HG02870 (cell line): ENCODE measurements around the gene DACT1.
"Not testable (repeated sequence)": the region's sequence is repeated elsewhere in the genome, so short reads cannot be mapped to it uniquely, and the experiment has no call there.

Experiments
- ATAC-seq: cut with Tn5 transposase; IDR thresholded peaks from one replicate; pipeline ENCODE4 v1.9.1; 2021; ENCODE audit warnings: mild to moderate bottlenecking, moderate library complexity; ENCODE audit not compliant: unreplicated experiment

Gene DACT1

GRCh38 chr14:58637391-58638230, at the start of gene DACT1:
DACT1 (plus strand) TSS chr14:58637962; CDS start chr14:58638203, 241 bp downstream.
- peak; percentile 40 for ATAC-seq

DNA sequence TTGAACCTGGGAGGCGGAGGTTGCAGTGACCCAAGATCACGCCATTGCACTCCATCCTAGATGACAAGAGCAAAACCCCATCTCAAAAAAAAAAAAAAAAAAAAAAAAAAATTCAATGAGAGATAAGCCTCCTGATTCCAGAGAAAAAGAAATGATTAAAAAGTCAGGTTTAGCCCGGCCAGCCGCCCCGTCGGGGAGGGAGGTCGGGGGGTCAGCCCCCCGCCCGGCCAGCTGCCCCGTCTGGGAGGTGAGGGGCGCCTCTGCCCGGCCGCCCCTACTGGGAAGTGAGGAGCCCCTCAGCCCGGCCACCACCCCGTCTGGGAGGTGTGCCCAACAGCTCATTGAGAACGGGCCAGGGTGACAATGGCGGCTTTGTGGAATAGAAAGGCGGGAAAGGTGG, 49.4 kb upstream of the DACT1 start:
- ATAC-seq: not testable (repeated sequence)

DNA sequence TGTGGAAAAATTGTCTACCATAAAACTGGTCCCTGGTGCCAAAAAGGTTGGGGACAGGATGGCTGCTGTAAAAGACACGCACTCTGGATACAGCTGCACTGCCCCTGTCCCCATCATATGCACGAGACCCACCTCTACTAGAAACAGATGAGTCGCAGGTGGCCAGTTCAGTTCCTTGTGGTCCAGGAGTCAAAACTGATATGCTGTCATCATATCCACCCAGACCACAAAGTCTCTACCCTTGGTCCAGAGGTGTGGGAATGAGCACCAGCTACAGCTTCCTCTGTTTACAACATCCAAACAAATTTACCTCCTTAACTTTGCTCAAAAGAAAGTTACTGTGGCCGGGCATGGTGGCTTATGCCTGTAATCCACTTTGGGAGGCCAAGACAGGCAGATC, 43.8 kb upstream of the DACT1 start:
- ATAC-seq: no peak

DNA sequence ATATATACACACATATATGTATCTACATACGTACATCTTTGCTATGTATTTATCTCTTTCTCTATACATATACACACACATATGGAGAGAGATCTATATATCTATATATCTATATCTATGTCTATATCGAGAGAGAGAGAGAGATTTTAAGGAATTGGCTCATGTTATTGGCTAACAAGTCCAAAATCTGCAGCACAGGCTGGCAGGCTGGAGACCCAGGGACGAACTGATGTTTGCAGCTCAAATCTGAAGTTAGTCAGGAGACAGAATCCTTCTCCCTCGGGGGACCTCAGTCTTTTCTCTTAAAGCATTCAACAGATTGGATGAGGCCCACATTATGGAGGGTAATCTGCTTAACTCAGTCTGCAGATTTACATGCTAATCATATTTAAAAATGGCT, 40.7 kb upstream of the DACT1 start:
- ATAC-seq: no peak

- ATAC-seq: no peak
Observed at GRCh38 chr14:58598028-58598803, 39.5 kb upstream of the DACT1 start.

DNA sequence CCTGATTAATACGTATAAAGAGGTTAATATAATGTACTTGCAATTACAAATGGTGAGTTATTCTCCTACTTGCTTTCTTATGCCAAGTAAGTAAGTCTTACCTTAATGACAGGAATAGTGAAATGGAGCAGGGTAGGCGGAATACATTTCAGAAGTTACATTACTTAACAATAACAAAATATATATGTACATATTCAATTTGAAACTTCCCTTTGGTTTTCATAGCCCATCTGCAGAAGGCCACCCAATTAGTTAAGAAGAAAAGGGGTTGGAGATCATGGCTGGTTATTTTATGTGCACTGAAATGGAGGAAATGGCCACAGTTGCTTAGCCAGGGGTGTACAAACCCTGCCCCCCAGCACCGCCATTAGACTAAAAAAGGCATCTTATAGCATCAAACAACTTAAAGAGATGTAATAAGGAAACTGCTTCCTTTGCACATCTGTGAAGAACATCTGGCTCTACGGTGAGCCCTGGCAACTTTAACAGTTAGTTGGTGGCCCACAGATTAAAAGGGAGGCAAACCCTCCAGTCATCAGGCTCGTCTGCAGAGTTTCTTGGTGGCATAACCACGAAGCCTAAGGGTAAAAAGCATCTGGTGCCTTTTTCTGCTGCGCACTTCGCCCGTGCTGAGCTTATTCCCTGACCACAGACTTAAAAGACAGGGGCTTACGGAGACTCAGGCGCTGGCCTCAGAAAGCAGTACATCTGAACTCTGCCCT, 38.8 kb upstream of the DACT1 start:
- ATAC-seq: no peak

- no peak for ATAC-seq
Observed at GRCh38 chr14:58599707-58600106, 38.1 kb upstream of the DACT1 start.

DNA sequence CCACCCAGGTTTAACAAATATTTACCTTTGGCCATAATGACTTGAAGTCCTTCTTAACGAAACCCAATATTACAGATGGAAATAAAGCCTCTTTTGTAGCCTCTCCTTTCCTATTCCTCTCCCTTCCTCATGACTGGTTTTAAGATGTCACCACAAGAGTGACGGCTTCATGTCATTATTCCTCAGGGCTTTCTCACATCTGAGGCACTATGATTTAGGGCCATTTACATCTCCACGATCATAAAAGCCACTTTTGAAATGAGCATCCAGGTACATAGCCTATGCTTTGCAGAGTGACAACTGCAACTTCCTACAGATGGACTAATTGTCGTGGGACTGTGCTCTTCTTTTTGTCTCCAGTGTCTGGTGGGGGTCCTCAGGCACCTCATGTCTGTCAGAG, 32.3 kb upstream of the DACT1 start:
- no peak for ATAC-seq

DNA sequence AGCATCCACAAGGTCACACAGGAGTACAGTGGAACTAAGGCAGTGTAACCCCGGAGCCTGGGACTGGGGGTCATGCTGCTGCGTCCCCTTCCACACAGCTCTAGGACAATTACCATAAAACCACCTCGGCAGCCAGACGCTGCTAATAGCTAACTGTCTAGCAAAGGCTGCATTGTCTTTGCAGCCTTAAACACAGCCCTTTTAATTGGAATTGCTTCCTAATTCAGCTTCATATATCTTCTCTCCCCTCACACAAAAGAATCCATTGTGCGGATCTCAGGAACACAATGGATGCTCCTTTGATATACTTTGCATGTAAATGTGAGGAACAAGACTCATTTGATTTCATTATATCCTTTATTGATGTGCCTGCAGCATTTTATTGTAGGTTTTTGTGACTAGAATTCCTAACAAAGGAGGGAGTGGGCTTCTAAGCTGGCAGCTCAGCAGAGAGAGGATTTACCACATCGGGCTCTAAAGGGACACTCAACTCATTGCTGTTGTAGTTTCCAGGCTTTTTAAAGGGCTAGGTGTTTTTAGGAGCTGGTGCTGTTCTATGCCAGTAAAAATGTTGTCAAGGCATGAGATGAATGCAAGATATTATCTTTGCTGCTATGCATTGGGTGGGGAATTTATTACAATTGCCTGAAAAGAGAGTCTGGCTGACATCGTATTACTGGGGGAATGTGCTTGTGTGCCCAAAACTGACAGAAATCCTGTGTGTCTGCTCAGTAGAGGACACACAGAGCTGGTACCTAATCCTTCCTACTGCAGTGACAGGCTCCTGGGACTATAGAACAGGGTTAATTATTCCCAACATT, 30.4 kb upstream of the DACT1 start:
- no peak for ATAC-seq

DNA sequence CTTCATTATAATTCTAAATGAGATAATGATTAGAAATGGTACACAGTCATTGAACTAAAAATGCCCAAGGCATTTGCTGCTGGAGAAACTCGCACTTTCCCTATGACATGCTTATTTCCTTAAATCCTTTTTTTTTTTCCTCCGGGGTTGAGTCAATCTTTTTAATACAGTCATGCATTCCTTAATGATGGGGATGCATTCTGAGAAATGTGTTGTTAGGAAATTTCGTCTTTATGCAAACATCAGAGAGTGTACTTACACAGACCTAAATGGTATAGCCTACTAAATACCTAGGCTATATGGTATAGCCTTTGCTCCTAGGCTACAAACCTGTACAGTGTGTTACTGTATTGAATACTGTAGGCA, 29.8 kb upstream of the DACT1 start:
- no peak for ATAC-seq

DNA sequence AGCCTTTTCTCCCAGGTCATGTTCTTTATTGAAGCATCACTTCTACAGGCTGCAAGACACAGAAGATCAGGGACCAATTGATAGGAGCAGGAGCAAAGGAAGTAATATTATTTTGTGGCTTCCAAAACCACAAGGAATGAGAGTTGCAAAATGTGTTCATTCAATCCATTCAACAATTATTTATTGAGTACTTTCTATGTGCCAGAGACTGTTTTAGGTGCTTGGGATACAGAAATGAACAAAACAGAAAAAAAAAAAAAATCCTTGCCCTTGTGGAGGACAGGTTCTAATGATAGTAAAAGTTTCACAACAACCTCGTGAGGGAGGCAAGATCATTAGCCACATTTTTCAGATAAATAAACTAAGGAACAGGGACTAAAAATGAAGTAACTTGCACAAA, 20.1 kb upstream of the DACT1 start:
- no peak for ATAC-seq

DNA sequence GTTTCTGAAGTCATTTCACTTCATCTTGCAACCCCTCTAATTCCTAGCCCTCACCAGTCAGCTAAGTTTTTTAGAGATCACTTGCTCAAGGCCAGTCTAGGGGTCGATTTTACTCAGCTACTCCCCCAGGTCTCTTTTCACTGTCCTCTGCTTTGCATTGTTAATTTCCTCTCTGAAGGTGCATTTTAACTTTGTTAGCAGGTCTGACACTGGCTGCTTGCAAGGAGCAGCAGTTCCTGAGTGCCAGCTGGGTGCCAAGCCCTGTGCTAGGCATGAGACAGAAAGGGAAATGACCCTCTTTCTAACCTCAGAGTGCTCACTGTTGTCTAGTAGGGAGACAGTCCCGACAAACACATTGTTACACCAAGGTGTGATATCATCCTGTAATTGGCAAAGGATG, 17.8 kb upstream of the DACT1 start:
- no peak for ATAC-seq

DNA sequence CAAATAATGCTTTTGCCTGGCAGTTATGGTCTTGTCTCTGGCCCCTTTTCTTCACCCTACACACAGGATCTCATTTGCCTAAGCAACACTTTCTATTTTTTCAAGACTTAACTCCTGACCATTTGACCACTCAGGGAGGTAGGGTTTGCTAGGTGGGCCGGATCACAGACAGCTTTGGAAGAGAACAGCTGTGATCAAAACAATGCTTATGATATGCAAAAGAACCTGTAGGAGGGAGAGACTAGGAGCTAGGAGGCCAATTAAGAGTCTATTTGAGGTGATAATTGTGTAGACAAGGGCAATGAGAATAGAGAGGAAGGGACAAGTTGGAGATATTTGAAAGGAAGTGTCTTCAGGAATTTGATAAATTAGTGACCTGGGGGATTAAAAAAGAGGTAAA, 12.3 kb upstream of the DACT1 start:
- no peak for ATAC-seq

DNA sequence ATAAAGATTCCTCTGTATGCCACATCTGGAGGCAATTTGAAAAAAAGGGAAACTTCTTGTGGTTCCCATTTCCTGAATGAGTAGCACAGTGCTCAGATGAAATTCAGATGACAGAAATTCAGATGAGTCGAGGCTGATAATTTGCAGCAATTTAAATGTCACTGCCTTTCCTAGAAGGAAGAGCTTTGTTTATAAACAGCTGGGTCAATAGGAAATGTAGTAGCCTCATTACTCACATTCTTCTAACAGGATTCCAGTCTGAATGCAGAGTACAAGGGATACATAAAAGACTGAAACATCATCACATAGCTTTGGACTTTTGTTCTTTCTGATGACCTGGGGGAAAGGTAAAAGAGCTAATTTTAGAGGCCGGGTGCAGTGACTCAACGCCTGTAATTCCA, 11.3 kb upstream of the DACT1 start:
- ATAC-seq: no peak

DNA sequence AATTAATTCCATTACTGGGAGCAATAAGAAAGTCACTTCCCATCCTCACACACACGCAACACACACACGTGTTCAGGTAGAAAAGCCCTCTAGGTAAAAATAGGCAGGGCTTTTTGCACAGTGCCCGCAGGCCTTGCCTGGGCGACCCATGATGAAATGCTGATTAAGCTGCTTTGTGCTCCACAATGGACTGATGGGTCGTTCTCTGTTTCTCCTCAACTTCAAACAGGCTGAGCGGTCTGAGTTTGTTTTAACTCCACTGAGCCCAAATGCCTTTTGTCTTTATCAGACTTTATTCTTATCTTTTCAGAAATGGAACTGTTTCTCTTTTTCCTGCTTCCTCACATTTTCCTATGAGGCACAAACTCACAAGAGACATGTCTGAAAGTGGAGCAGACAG, 9.4 kb upstream of the DACT1 start:
- no peak for ATAC-seq

DNA sequence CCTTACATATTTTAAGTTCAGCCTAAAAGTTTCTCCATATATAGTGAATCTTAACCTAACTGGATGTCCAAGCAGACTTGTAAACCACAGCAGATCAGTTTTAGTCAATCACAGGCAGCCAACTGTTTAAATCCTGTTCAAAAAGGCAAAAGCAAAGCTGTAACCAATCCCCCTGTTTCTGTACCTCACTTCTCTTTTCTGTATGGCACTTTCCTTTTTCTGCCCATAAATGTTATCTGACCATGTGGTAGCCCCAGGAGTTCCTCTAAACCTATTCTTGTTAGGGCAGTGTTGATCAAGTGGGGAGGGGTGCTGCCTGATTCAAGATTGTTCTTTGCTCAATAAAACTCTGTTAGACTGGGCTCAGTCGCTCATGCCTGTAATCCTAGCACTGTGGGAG, 8.5 kb upstream of the DACT1 start:
- ATAC-seq: no peak

- no peak for ATAC-seq
Observed at GRCh38 chr14:58631732-58632131, 6.0 kb upstream of the DACT1 start.

DNA sequence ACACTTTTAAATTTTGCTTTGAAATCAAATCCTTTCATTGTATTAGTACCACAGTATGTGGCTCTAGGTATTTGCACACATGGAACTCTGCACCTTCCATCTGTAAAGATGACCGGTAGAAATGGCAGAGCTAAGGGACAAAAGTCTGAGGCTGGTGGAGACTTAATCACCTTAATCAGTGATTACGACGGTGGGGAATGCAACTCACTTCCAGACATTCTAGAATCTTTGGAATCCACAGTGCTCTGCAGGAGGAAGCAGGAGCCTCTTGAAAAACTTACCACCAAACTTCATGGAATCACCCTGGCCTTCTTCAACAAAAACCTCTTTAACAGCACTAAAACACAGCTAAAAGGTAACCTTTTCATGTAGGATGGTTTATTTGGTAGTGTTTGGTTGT, 3.9 kb upstream of the DACT1 start:
- ATAC-seq: no peak

GRCh38 chr14:58634406-58635090, 3.2 kb upstream of the DACT1 start:
- no peak for ATAC-seq

GRCh38 chr14:58635091-58635830, 2.5 kb upstream of the DACT1 start:
- no peak for ATAC-seq
